ENCODE measurements around the gene TMUB1. TPM values are rescaled to one million over a fixed set of nuclear protein-coding genes. Genes with fewer than 3 reads are reported as not detected.

The TMUB1 gene
- total and polyA plus RNA-seq, 9 of the 15 experiments (the other 6 are each of a cell fraction or from before 2014, with no cell fraction given) = 0.14 to 241 (median 74.1) TPM

DNA sequence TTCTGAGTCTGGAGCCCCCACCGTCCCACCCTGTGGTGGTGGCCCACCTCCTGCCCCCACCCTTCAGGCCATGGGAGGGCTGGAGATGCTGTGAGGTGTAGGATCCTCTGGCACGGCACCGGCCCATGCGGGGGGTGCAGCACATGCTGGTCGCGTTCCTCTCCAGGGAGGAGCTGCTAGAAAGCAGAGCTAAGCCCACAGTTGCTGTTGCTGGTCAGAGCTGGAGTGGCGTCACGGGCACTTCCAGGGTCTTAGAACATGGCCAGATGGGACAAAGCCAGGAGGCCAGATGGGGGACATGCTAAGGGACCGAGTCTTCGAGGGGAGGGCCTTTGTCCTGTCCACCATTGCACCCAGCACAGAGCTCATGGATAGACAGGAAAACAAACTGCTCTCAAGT, 24.6 kb upstream of the TMUB1 start:
- no peak for FAIRE-seq
- POLR2A ChIA-PET = interaction anchor here (0.6 to 2.3 kb wide), 13 partner anchors 10 to 205 kb away, joined by 3 to 11 read pairs (median 5); partner anchors contain the start of genes ABCB8 and FASTK
- CTCF ChIA-PET (ENCODE audit: low intra/inter-chr PET ratio) = no interaction called here
- peaks cover 7% of the 10 kb centered on the region for H3K9me1 ChIP-seq (ENCODE audit: control insufficient read depth, insufficient read depth, low read length)
- H2AFZ ChIP-seq (ENCODE audit: low read depth, low read length) = no peak overlapping the region
- H4K20me1 ChIP-seq (replicated peaks; ENCODE audit: control insufficient read depth, insufficient read depth, low read length) = peaks cover 64% of the 10 kb centered on the region
- TF ChIP-seq KAT2B (IDR thresholded peaks at IDR 0.05; ENCODE audit: low read depth, low read length) (no peak), LARP7 (IDR thresholded peaks at IDR 0.05) (no peak), POLR2G (IDR thresholded peaks at IDR 0.05; ENCODE audit: low read depth, low read length) (peak; percentile 60), ZNF707 (CRISPR knock-in tag; conservative IDR thresholded peaks at IDR 0.05) (no peak), ZBTB1 (CRISPR knock-in tag; IDR thresholded peaks at IDR 0.05; ENCODE audit: borderline replicate concordance, low read depth) (no peak), CBFA2T2 (conservative IDR thresholded peaks at IDR 0.05) (no peak), SP2 (IDR thresholded peaks at IDR 0.05; ENCODE audit: extremely low read depth, low read depth, low read length, poor library complexity, severe bottlenecking) (no peak), ZNF197 (CRISPR knock-in tag; IDR thresholded peaks at IDR 0.05; ENCODE audit: low read depth) (no peak), HDAC1 (IDR thresholded peaks at IDR 0.05) (no peak)
- TF ChIP-seq, protein P1, sequence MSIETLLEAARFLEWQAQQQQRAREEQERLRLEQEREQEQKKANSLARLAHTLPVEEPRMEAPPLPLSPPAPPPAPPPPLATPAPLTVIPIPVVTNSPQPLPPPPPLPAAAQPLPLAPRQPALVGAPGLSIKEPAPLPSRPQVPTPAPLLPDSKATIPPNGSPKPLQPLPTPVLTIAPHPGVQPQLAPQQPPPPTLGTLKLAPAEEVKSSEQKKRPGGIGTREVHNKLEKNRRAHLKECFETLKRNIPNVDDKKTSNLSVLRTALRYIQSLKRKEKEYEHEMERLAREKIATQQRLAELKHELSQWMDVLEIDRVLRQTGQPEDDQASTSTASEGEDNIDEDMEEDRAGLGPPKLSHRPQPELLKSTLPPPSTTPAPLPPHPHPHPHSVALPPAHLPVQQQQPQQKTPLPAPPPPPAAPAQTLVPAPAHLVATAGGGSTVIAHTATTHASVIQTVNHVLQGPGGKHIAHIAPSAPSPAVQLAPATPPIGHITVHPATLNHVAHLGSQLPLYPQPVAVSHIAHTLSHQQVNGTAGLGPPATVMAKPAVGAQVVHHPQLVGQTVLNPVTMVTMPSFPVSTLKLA (conservative IDR thresholded peaks at IDR 0.05) = no peak
- TF ChIP-seq, protein P2, sequence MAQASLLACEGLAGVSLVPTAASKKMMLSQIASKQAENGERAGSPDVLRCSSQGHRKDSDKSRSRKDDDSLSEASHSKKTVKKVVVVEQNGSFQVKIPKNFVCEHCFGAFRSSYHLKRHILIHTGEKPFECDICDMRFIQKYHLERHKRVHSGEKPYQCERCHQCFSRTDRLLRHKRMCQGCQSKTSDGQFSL (CRISPR knock-in tag; IDR thresholded peaks at IDR 0.05) = 0 out of 2 replicates have a peak, but pooled peaks have one; percentile 16
- TF ChIP-seq, protein P2 (tag; IDR thresholded peaks at IDR 0.05) = no peak
- H3K4me2 ChIP-seq (ENCODE audit: insufficient read depth, low read length) = no peak overlapping the region
- H3K4me1 ChIP-seq (replicated peaks in 1 of 2; ENCODE audit: control insufficient read depth in 2 of 2, insufficient read depth in 2 of 2, low read length in 2 of 2) = peaks cover 35 to 54% of the 10 kb centered on the region in 2 experiments
- peak overlapping the region; percentile 38; the same call in 2 of the 3 replicates for H3K27ac ChIP-seq (ENCODE audit: extremely low read depth, low read depth, low read length)
- no peak overlapping the region for H3K4me3 ChIP-seq
- peaks cover 51% of the 10 kb centered on the region for H3K36me3 ChIP-seq (ENCODE audit: control insufficient read depth, insufficient read depth, low read length)
- ATAC-seq = peak; percentile 2; the same call in 2 of the 3 replicates
- peaks cover 92% of the 10 kb centered on the region for H3K79me2 ChIP-seq (ENCODE audit: control insufficient read depth, insufficient read depth, low read length)
- DNase-seq (ENCODE audit: extremely low read depth in 1 of 4, low spot score in 3 of 4) = no peak
- no peaks in the 10 kb centered on the region for H3K27me3 ChIP-seq (ENCODE audit: control insufficient read depth in 2 of 2, insufficient read depth in 2 of 2, low read length in 2 of 2)
- 78% methylated on average over 10 of the region's 10 CpGs for WGBS (ENCODE audit: insufficient coverage, low coverage, missing lambda C conversion rate)
- in situ Hi-C loops (cut with MboI) = no loop called here
- BruUV-seq (replicated peaks) = no TSS peak
- H3K9ac ChIP-seq (ENCODE audit: insufficient read depth in 1 of 2, low read depth in 2 of 2, low read length in 2 of 2) = peak overlapping the region in 1 of 2 experiments; percentile 70; a peak in 3 of 4 replicates
- no peaks in the 10 kb centered on the region for H3K9me3 ChIP-seq (replicated peaks; ENCODE audit: control insufficient read depth, insufficient read depth, low read depth, low read length)
- intact Hi-C loops (cut with micrococcal nuclease) = loop anchor here (2.0 kb wide), 2 partner anchors 17 to 47 kb away; no protein-coding TSS in a partner anchor

Measured in K562 (cell line).